ENCODE measurements around the gene CD48.

CD48 gene

GRCh38 chr1:160711602-160712311 lies at the start of gene CD48:
Gene CD48 (minus strand): TSS chr1:160711822. CDS start chr1:160711763, 59 bp downstream.
- DNase-seq (ENCODE audit: low read depth), result no peak

- no peak for DNase-seq (ENCODE audit: low read depth)
Observed at GRCh38 chr1:160761046-160761445, 49.4 kb upstream of the CD48 start.

GRCh38 chr1:160759740-160760139 lies 48.1 kb upstream of the CD48 start:
- no peak for DNase-seq (ENCODE audit: low read depth)

- DNase-seq (ENCODE audit: low read depth), result no peak
Observed at GRCh38 chr1:160758521-160758920, 46.9 kb upstream of the CD48 start.

- no peak for DNase-seq (ENCODE audit: low read depth)
Observed at GRCh38 chr1:160756849-160757201, 45.2 kb upstream of the CD48 start.

- DNase-seq (ENCODE audit: low read depth), result no peak
Observed at GRCh38 chr1:160755911-160756848, 44.6 kb upstream of the CD48 start.

- no peak for DNase-seq (ENCODE audit: low read depth)
Observed at GRCh38 chr1:160755461-160755860, 43.8 kb upstream of the CD48 start.

GRCh38 chr1:160753594-160753993 lies 42.0 kb upstream of the CD48 start:
- DNase-seq (ENCODE audit: low read depth), result no peak

- no peak for DNase-seq (ENCODE audit: low read depth)
Observed at GRCh38 chr1:160752924-160753323, 41.3 kb upstream of the CD48 start.

GRCh38 chr1:160752406-160752805 lies 40.8 kb upstream of the CD48 start:
- no peak for DNase-seq (ENCODE audit: low read depth)

- no peak for DNase-seq (ENCODE audit: low read depth)
Observed at GRCh38 chr1:160750608-160751007, 39.0 kb upstream of the CD48 start.

GRCh38 chr1:160748878-160749269 lies 37.3 kb upstream of the CD48 start:
- no peak for DNase-seq (ENCODE audit: low read depth)

- DNase-seq (ENCODE audit: low read depth), result no peak
Observed at GRCh38 chr1:160748181-160748877, 36.7 kb upstream of the CD48 start.

- DNase-seq (ENCODE audit: low read depth), result no peak
Observed at GRCh38 chr1:160747717-160748116, 36.1 kb upstream of the CD48 start.

- no peak for DNase-seq (ENCODE audit: low read depth)
Observed at GRCh38 chr1:160746836-160747500, 35.3 kb upstream of the CD48 start.

GRCh38 chr1:160745551-160745950 lies 33.9 kb upstream of the CD48 start:
- DNase-seq (ENCODE audit: low read depth), result no peak

GRCh38 chr1:160744852-160745520 lies 33.4 kb upstream of the CD48 start:
- no peak for DNase-seq (ENCODE audit: low read depth)

GRCh38 chr1:160744199-160744851 lies 32.7 kb upstream of the CD48 start:
- DNase-seq (ENCODE audit: low read depth), result no peak

- no peak for DNase-seq (ENCODE audit: low read depth)
Observed at GRCh38 chr1:160743266-160743665, 31.6 kb upstream of the CD48 start.

GRCh38 chr1:160742428-160743127 lies 31.0 kb upstream of the CD48 start:
- no peak for DNase-seq (ENCODE audit: low read depth)

Data from activated T-helper 1 cell treated with Interleukin-2 at 50 U/mL for 16 hours (primary cell).